H9 (cell line): ENCODE results near the gene CLIP4. TPM values are rescaled to one million over a fixed set of nuclear protein-coding genes. Genes with fewer than 3 reads are reported as not detected.

Experiments used
- DNase-seq: peaks from one replicate; pipeline ENCODE4 v3.0.0-alpha.2; 2017
- H2AFZ ChIP-seq: one replicate; pipeline ENCODE4 v1.6.1; 2013; ENCODE audit warnings: mild to moderate bottlenecking, low read length, control low read depth, moderate library complexity
- H2AK5ac ChIP-seq: 2 replicates; pipeline ENCODE4 v1.6.1; 2013; ENCODE audit warnings: low read length, control low read depth, mixed read lengths; ENCODE audit not compliant: insufficient read length
- H2BK120ac ChIP-seq: one replicate; pipeline ENCODE4 v1.6.1; 2013; ENCODE audit warnings: low read depth, mild to moderate bottlenecking, low read length, control low read depth, inconsistent platforms; ENCODE audit not compliant: poor library complexity, severe bottlenecking
- H2BK12ac ChIP-seq: 2 replicates; pipeline ENCODE4 v1.6.1; 2013; ENCODE audit warnings: low read length, control low read depth, mixed read lengths, low read depth; ENCODE audit not compliant: insufficient read length
- H2BK15ac ChIP-seq: 2 replicates; pipeline ENCODE4 v1.6.1; 2013; ENCODE audit warnings: low read depth, low read length, control low read depth
- H2BK20ac ChIP-seq: one replicate; pipeline ENCODE4 v1.6.1; 2013; ENCODE audit warnings: low read depth, mild to moderate bottlenecking, low read length, control low read depth, inconsistent platforms; ENCODE audit not compliant: poor library complexity, severe bottlenecking
- H2BK5ac ChIP-seq: 2 replicates; pipeline ENCODE4 v1.6.1; 2013; ENCODE audit warnings: low read length, control low read depth, mixed read lengths; ENCODE audit not compliant: insufficient read length
- H3K14ac ChIP-seq: 2 replicates; pipeline ENCODE4 v1.6.1; 2013; ENCODE audit warnings: low read length, control low read depth; ENCODE audit not compliant: insufficient read depth
- H3K18ac ChIP-seq: 2 replicates; pipeline ENCODE4 v1.6.1; 2013; ENCODE audit warnings: low read depth, mild to moderate bottlenecking, mixed read lengths, low read length, control low read depth; ENCODE audit not compliant: insufficient read length
- H3K23ac ChIP-seq: 2 replicates; pipeline ENCODE4 v1.6.1; 2013; ENCODE audit warnings: low read length, control low read depth, mixed read lengths, low read depth; ENCODE audit not compliant: insufficient read length
- H3K23me2 ChIP-seq: 2 replicates; pipeline ENCODE4 v1.6.1; 2013; ENCODE audit warnings: low read depth, mild to moderate bottlenecking, mixed read lengths, low read length, control low read depth; ENCODE audit not compliant: insufficient read length, poor library complexity, severe bottlenecking
- H3K27ac ChIP-seq: 2 replicates; pipeline ENCODE4 v1.5.1; 2013; ENCODE audit warnings: low read length, control low read depth, mixed read lengths, low read depth; ENCODE audit not compliant: insufficient read length
- H3K27me3 ChIP-seq: 2 replicates; pipeline ENCODE4 v1.6.1; 2013; ENCODE audit warnings: low read length, control low read depth, inconsistent platforms; ENCODE audit not compliant: insufficient read depth
- H3K4ac ChIP-seq: 2 replicates; pipeline ENCODE4 v1.6.1; 2013; ENCODE audit warnings: low read depth, mild to moderate bottlenecking, control low read depth, inconsistent platforms, low read length, moderate library complexity
- H3K4me1 ChIP-seq: 2 replicates; pipeline ENCODE4 v1.6.1; 2013; ENCODE audit warnings: low read length, control low read depth, inconsistent platforms; ENCODE audit not compliant: insufficient read depth
- H3K4me2 ChIP-seq: 2 replicates; pipeline ENCODE4 v1.6.1; 2013; ENCODE audit warnings: low read length, control low read depth, mixed read lengths; ENCODE audit not compliant: insufficient read length, insufficient read depth
- H3K56ac ChIP-seq: 2 replicates; pipeline ENCODE4 v1.6.1; 2013; ENCODE audit warnings: low read depth, mild to moderate bottlenecking, mixed read lengths, low read length, control low read depth; ENCODE audit not compliant: insufficient read length
- H3K79me1 ChIP-seq: 2 replicates; pipeline ENCODE4 v1.6.1; 2013; ENCODE audit warnings: low read depth, mild to moderate bottlenecking, moderate library complexity, low read length, control low read depth, inconsistent platforms; ENCODE audit not compliant: insufficient read depth, poor library complexity, severe bottlenecking
- H3K79me2 ChIP-seq: 2 replicates; pipeline ENCODE4 v1.6.1; 2013; ENCODE audit warnings: low read length, control low read depth, inconsistent platforms; ENCODE audit not compliant: insufficient read depth
- H3K9ac ChIP-seq: 2 replicates; pipeline ENCODE4 v1.6.1; 2013; ENCODE audit warnings: low read length, control low read depth, mixed read lengths; ENCODE audit not compliant: insufficient read length; ENCODE audit errors: extremely low read depth
- H3K9me3 ChIP-seq: one replicate; pipeline ENCODE4 v1.6.1; 2013; ENCODE audit warnings: low read depth, low read length, inconsistent platforms; ENCODE audit not compliant: control insufficient read depth
- H3T11ph ChIP-seq: one replicate; pipeline ENCODE4 v1.6.1; 2013; ENCODE audit warnings: mild to moderate bottlenecking, low read length, control low read depth, inconsistent platforms
- H4K20me1 ChIP-seq: one replicate; pipeline ENCODE4 v1.6.1; 2013; ENCODE audit not compliant: control insufficient read depth, insufficient read length, insufficient read depth
- H4K5ac ChIP-seq: 2 replicates; pipeline ENCODE4 v1.6.1; 2013; ENCODE audit warnings: low read depth, mild to moderate bottlenecking, mixed read lengths, low read length, control low read depth; ENCODE audit not compliant: insufficient read length
- H4K8ac ChIP-seq: replicated peaks from 2 replicates; pipeline ENCODE4 v1.6.1; 2013; ENCODE audit warnings: low read length, control low read depth, mixed read lengths, low read depth; ENCODE audit not compliant: insufficient read length
- H4K91ac ChIP-seq: 2 replicates; pipeline ENCODE4 v1.6.1; 2013; ENCODE audit warnings: low read depth, mild to moderate bottlenecking, moderate library complexity, mixed read lengths, low read length, control low read depth; ENCODE audit not compliant: insufficient read length
- H3K27ac Mint-ChIP-seq, 3 experiments: 2 replicates in 2 of 3; 3 replicates in 1 of 3; pipeline ENCODE4 v1.8.0; 2020 to 2021; ENCODE audit warnings: mixed read lengths in 3 of 3, mild to moderate bottlenecking in 1 of 3, moderate library complexity in 1 of 3
- H3K27me3 Mint-ChIP-seq: 2 replicates; pipeline ENCODE4 v1.8.0; 2021; ENCODE audit warnings: low read depth, mild to moderate bottlenecking, moderate library complexity, mixed read lengths
- H3K36me3 Mint-ChIP-seq, 3 experiments: 2 replicates in 2 of 3; 3 replicates in 1 of 3; pipeline ENCODE4 v1.8.0; 2020 to 2021; ENCODE audit warnings: low read depth in 3 of 3, mixed read lengths in 3 of 3; ENCODE audit not compliant: insufficient read depth in 1 of 3
- H3K4me1 Mint-ChIP-seq, 2 experiments: 2 replicates each; pipeline ENCODE4 v1.8.0; 2020; ENCODE audit warnings: mixed read lengths in 2 of 2
- H3K4me3 Mint-ChIP-seq, 2 experiments: 2 replicates in 1 of 2; 3 replicates in 1 of 2; pipeline ENCODE4 v1.8.0; 2020 to 2021; ENCODE audit warnings: mild to moderate bottlenecking in 2 of 2, mixed read lengths in 2 of 2, moderate library complexity in 1 of 2
- H3K9me3 Mint-ChIP-seq, 2 experiments: 2 replicates in 1 of 2; 3 replicates in 1 of 2; pipeline ENCODE4 v1.8.0; 2020; ENCODE audit warnings: mild to moderate bottlenecking in 2 of 2, mixed read lengths in 2 of 2, moderate library complexity in 1 of 2
- CTCF ChIP-seq: fragments of 200-600 bp; sonication (generic); conservative IDR thresholded peaks from 3 replicates; pipeline ENCODE4 v1.8.0; 2021; ENCODE audit warnings: antibody characterized with exemption, mild to moderate bottlenecking
- WGBS: extraction: QIAGEN DNeasy Blood & Tissue Kit; methylation state at CpG from one replicate; pipeline ENCODE4 v1.1.7; 2013; ENCODE audit warnings: missing lambda C conversion rate, low lambda C conversion rate, mixed read lengths; ENCODE audit not compliant: insufficient read length; ENCODE audit errors: extremely low coverage; 5-methylcytosine and 5-hydroxymethylcytosine counted together
- total RNA-seq: library from RNA; stranded (reverse); gene quantifications from 2 replicates; pipeline ENCODE4 v1.2.1, GENCODE V29; 2021

CLIP4 gene
- total RNA-seq, 1 experiment from 2014 or later, result 0.66 TPM

- Histone ChIP-seq H3K27ac (no peak overlapping the region), H3K9ac (no peak overlapping the region), H2BK15ac (no peak overlapping the region), H3K56ac (no peak overlapping the region), H3K4me1 (no peaks in the 10 kb centered on the region), H3K79me1 (no peaks in the 10 kb centered on the region), H2BK120ac (no peak overlapping the region), H3K18ac (no peak overlapping the region), H3K4me2 (no peak overlapping the region), H3K14ac (no peak overlapping the region), H3K27me3 (no peaks in the 10 kb centered on the region), H4K91ac (no peak overlapping the region), H3K9me3 (no peaks in the 10 kb centered on the region), H2BK12ac (no peak overlapping the region), H4K20me1 (no peaks in the 10 kb centered on the region), H4K8ac (no peak overlapping the region), H3T11ph (no peak overlapping the region), H2AFZ (no peak overlapping the region), H2BK5ac (no peak overlapping the region), H3K79me2 (no peaks in the 10 kb centered on the region), H3K4ac (no peak overlapping the region), H3K23ac (no peak overlapping the region), H4K5ac (no peak overlapping the region), H2AK5ac (no peak overlapping the region), H3K23me2 (no peaks in the 10 kb centered on the region), H2BK20ac (no peak overlapping the region)
- no peaks in the 10 kb centered on the region for H3K9me3 Mint-ChIP-seq
- no peaks in the 10 kb centered on the region for H3K36me3 Mint-ChIP-seq
- no peak for TF ChIP-seq CTCF
- H3K27me3 Mint-ChIP-seq, result no peaks in the 10 kb centered on the region; the same call in 1 of the 2 replicates
- no peaks in the 10 kb centered on the region for H3K4me1 Mint-ChIP-seq
- no peak for DNase-seq
- WGBS, result no CpG with 5 or more reads among the region's 3 CpGs
- H3K27ac Mint-ChIP-seq, result no peak overlapping the region
- no peak overlapping the region for H3K4me3 Mint-ChIP-seq
Measured at GRCh38 chr2:29147963-29148362, 32.7 kb downstream of the CLIP4 start.
